HL-60 (cell line): Measurements from ENCODE around the gene KCNH2.

Experiments
- DNase-seq, 2 experiments: peaks; one replicate each; pipeline ENCODE4 v3.0.0-alpha.2; 2010 to 2020; ENCODE audit warnings: low read depth in 1 of 2, low spot score in 1 of 2
- H3K27ac ChIP-seq: fragments of 250-450 bp; sonication (Bioruptor Pico); replicated peaks from 2 replicates; pipeline ENCODE4 v1.5.1; 2020; ENCODE audit warnings: mild to moderate bottlenecking, moderate library complexity
- H3K27me3 ChIP-seq: fragments of 250-450 bp; sonication (Bioruptor Pico); 2 replicates; pipeline ENCODE4 v1.5.1; 2021; ENCODE audit warnings: mild to moderate bottlenecking, moderate library complexity; ENCODE audit not compliant: insufficient read depth, poor library complexity, severe bottlenecking
- H3K4me3 ChIP-seq: replicated peaks from 2 replicates; pipeline ENCODE4 v1.5.1; 2011; ENCODE audit warnings: mild to moderate bottlenecking, control low read depth, low read length; ENCODE audit not compliant: insufficient read depth
- GABPA ChIP-seq: IDR thresholded peaks from 2 replicates; pipeline ENCODE4 v1.6.1; 2012; ENCODE audit warnings: low read depth
- POLR2AphosphoS5 ChIP-seq: IDR thresholded peaks from 2 replicates; pipeline ENCODE4 v1.6.1; 2012; ENCODE audit warnings: low read depth
- SPI1 ChIP-seq: IDR thresholded peaks from 2 replicates; pipeline ENCODE4 v1.6.1; 2012; ENCODE audit warnings: low read depth, mild to moderate bottlenecking, borderline replicate concordance
- TF ChIP-seq, protein P1 (sequence below): IDR thresholded peaks from one replicate; pipeline ENCODE4 v1.5.1; 2011; ENCODE audit warnings: low read length, control low read depth, inconsistent platforms; ENCODE audit not compliant: insufficient read depth
- TF ChIP-seq, protein P2 (sequence below): IDR thresholded peaks from 2 replicates; pipeline ENCODE4 v1.6.1; 2012; ENCODE audit warnings: low read depth; ENCODE audit not compliant: insufficient replicate concordance

KCNH2 gene

DNA sequence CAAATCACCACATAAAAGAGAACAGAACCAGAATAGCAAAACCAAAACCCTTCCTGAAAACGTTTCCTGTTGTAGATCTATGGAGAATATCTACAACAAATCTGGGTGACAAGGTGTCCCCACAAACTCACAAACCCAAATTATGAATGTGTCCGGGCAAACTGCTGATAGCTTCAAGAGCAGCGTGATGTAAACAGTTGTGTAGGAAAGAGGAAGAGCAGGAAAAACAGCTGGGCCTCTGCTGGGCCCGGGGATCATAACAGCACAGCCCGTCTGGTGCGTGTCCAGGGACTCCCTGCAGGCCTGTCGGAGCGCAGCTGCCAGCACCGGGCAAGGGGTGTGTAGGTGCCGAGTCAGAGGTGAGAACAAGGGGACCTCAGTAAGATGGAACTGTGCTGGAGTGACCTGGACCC lies 53.7 kb downstream of the KCNH2 start:
- Histone ChIP-seq H3K4me3 (no peak overlapping the region), H3K27ac (no peak overlapping the region), H3K27me3 (no peaks in the 10 kb centered on the region)
- peak; percentile 61; the same call in 1 of the 2 replicates for TF ChIP-seq SPI1
- TF ChIP-seq POLR2AphosphoS5, result no peak
- DNase-seq, result no peak

DNA sequence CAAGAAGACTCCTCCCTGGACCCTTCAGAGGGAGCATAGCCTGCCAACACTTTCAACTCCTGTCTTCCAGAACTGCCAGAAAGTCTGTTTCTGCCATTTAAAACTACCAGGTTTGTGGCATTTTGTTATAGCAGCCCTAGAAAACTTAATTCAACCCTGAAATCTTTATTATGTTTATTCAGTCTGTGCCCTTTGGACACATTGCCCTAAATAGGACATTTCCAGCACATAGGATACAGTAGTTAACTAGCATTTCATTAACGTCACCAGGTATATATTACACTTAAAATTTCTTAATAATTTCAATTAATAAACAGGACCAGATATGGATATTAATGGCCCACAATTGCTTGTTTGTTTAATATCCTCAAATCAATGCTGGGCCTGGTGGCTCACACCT lies 54.3 kb downstream of the KCNH2 start:
- H3K27me3 ChIP-seq, result no peaks in the 10 kb centered on the region
- H3K4me3 ChIP-seq, result no peak overlapping the region
- no peak for DNase-seq
- TF ChIP-seq, protein P1, sequence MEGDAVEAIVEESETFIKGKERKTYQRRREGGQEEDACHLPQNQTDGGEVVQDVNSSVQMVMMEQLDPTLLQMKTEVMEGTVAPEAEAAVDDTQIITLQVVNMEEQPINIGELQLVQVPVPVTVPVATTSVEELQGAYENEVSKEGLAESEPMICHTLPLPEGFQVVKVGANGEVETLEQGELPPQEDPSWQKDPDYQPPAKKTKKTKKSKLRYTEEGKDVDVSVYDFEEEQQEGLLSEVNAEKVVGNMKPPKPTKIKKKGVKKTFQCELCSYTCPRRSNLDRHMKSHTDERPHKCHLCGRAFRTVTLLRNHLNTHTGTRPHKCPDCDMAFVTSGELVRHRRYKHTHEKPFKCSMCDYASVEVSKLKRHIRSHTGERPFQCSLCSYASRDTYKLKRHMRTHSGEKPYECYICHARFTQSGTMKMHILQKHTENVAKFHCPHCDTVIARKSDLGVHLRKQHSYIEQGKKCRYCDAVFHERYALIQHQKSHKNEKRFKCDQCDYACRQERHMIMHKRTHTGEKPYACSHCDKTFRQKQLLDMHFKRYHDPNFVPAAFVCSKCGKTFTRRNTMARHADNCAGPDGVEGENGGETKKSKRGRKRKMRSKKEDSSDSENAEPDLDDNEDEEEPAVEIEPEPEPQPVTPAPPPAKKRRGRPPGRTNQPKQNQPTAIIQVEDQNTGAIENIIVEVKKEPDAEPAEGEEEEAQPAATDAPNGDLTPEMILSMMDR, result no peak
- no peak for TF ChIP-seq SPI1
- no peak overlapping the region for H3K27ac ChIP-seq

DNA sequence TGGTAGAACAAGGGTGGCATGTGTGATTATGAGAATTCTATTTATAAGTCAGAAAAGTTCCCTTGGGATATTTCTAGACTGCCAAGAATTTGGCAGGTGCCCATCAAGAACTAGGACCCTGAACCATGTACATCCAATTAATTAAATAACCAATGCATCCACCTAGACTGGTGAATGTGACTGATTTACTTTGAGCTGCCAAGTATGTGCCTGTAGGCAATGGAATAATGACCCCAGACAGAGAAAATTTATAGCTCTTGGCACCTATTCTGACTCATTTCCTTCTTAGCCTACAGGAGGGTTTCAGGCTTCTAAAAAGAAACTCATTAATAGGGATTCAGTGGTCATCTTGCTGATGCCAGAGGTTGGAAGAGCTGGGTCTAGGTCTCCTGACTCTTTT lies 54.9 kb downstream of the KCNH2 start:
- H3K27me3 ChIP-seq, result no peaks in the 10 kb centered on the region
- H3K4me3 ChIP-seq, result no peak overlapping the region
- DNase-seq, result no peak
- no peak overlapping the region for H3K27ac ChIP-seq
- TF ChIP-seq, protein P1, result no peak
- TF ChIP-seq, protein P2, sequence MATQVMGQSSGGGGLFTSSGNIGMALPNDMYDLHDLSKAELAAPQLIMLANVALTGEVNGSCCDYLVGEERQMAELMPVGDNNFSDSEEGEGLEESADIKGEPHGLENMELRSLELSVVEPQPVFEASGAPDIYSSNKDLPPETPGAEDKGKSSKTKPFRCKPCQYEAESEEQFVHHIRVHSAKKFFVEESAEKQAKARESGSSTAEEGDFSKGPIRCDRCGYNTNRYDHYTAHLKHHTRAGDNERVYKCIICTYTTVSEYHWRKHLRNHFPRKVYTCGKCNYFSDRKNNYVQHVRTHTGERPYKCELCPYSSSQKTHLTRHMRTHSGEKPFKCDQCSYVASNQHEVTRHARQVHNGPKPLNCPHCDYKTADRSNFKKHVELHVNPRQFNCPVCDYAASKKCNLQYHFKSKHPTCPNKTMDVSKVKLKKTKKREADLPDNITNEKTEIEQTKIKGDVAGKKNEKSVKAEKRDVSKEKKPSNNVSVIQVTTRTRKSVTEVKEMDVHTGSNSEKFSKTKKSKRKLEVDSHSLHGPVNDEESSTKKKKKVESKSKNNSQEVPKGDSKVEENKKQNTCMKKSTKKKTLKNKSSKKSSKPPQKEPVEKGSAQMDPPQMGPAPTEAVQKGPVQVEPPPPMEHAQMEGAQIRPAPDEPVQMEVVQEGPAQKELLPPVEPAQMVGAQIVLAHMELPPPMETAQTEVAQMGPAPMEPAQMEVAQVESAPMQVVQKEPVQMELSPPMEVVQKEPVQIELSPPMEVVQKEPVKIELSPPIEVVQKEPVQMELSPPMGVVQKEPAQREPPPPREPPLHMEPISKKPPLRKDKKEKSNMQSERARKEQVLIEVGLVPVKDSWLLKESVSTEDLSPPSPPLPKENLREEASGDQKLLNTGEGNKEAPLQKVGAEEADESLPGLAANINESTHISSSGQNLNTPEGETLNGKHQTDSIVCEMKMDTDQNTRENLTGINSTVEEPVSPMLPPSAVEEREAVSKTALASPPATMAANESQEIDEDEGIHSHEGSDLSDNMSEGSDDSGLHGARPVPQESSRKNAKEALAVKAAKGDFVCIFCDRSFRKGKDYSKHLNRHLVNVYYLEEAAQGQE, result no peak
- TF ChIP-seq SPI1 (no peak), POLR2AphosphoS5 (no peak), GABPA (no peak)

DNA sequence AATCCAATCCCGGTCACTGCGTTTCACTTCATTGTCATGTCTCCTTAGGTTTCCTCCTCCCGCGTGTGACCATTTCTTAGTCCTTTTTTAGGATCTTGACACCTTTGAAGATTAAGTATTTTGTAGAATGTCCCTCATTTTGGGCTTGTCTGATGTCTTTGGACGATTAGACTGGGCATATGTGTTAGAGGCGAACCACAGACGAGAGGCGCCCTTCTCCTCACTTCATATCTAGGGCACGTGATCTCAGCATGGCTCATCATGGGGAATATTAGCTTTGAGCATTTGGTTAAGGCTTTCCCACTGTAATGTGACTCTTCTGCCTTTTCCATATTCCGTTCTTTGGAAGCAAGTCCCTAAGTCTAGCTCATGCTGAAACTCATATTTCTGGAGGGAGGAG lies 59.0 kb downstream of the KCNH2 start:
- no peak for TF ChIP-seq GABPA
- no peak for TF ChIP-seq SPI1
- no peak for TF ChIP-seq POLR2AphosphoS5
- TF ChIP-seq, protein P2, result no peak
- TF ChIP-seq, protein P1, result no peak
- Histone ChIP-seq H3K27me3 (no peaks in the 10 kb centered on the region), H3K4me3 (no peak overlapping the region), H3K27ac (no peak overlapping the region)
- DNase-seq, result no peak
